DMS114 treated with DMSO at 0.1 percent for 48 hours (cell line): ENCODE data around the gene OR4D9.

Source experiments
- DNase-seq: peaks from one replicate; lab custom pipeline; 2025; ENCODE audit not compliant: unreplicated experiment; lab: John Stamatoyannopoulos, UW

The OR4D9 gene

GRCh38 chr11:59550368-59550841 is 39.1 kb downstream of the OR4D9 start:
- DNase-seq: peak; percentile 67

- DNase-seq: peak; percentile 77
Measured at GRCh38 chr11:59550842-59551658, 39.7 kb downstream of the OR4D9 start.

- peak; percentile 40 for DNase-seq
Measured at GRCh38 chr11:59551659-59552521, 40.6 kb downstream of the OR4D9 start.

- DNase-seq: no peak
Measured at GRCh38 chr11:59552844-59553243, 41.5 kb downstream of the OR4D9 start.

GRCh38 chr11:59553323-59553722 is 42.0 kb downstream of the OR4D9 start:
- DNase-seq: no peak

- DNase-seq: no peak
Measured at GRCh38 chr11:59555601-59556114, 44.3 kb downstream of the OR4D9 start.

GRCh38 chr11:59556115-59556916 is 45.0 kb downstream of the OR4D9 start:
- DNase-seq: peak; percentile 73

GRCh38 chr11:59556917-59557348 is 45.6 kb downstream of the OR4D9 start:
- peak; percentile 51 for DNase-seq

- DNase-seq: no peak
Measured at GRCh38 chr11:59558270-59558643, 46.9 kb downstream of the OR4D9 start.

GRCh38 chr11:59559886-59560285 is 48.5 kb downstream of the OR4D9 start:
- no peak for DNase-seq

GRCh38 chr11:59560290-59560701 is 49.0 kb downstream of the OR4D9 start:
- DNase-seq: no peak

GRCh38 chr11:59560702-59561473 is 49.5 kb downstream of the OR4D9 start:
- peak; percentile 40 for DNase-seq

- no peak for DNase-seq
Measured at GRCh38 chr11:59562292-59562691, 51.0 kb downstream of the OR4D9 start.
